Uterus (tissue), 4 donors: ENCODE results near the gene USP21. TPM values are rescaled to one million over a fixed set of nuclear protein-coding genes. Genes with fewer than 3 reads are reported as not detected.

ENCODE experiments used
- DNase-seq, 2 donors: peaks; one replicate each; pipeline ENCODE4 v3.0.0-alpha.2; 2019 to 2020
- H3K27ac ChIP-seq, 2 donors: fragments of 200-600 bp; sonication (generic); 1 replicate in 1 of 2; 2 replicates in 1 of 2; pipeline ENCODE4 v1.5.1; 2016 to 2018
- H3K27me3 ChIP-seq, 2 donors: fragments of 200-600 bp; sonication (generic); one replicate each; pipeline ENCODE4 v1.5.1; 2018 to 2019; ENCODE audit warnings: control low read depth in 1 of 2
- H3K36me3 ChIP-seq, 2 donors: fragments of 200-600 bp; sonication (generic); one replicate each; pipeline ENCODE4 v1.5.1; 2019; ENCODE audit warnings: control low read depth in 1 of 2
- H3K4me1 ChIP-seq, 2 donors: fragments of 200-600 bp; sonication (generic); one replicate each; pipeline ENCODE4 v1.5.1; 2018 to 2019; ENCODE audit warnings: control low read depth in 1 of 2
- H3K4me3 ChIP-seq, 2 donors: fragments of 200-600 bp; sonication (generic); 1 replicate in 1 of 2; 2 replicates in 1 of 2; pipeline ENCODE4 v1.5.1; 2018 to 2019; ENCODE audit warnings: mild to moderate bottlenecking in 1 of 2
- H3K9me3 ChIP-seq, 2 donors: fragments of 200-600 bp; sonication (generic); one replicate each; pipeline ENCODE4 v1.5.1; 2019; ENCODE audit warnings: control low read depth in 1 of 2
- POLR2A ChIP-seq, 2 donors: fragments of 450-650 bp; IDR thresholded peaks; one replicate each; pipeline ENCODE4 v1.6.1; 2016; ENCODE audit warnings: antibody characterized with exemption in 2 of 2, mild to moderate bottlenecking in 1 of 2, moderate library complexity in 1 of 2
- intact Hi-C: fragments of 100-400 bp; cut with DNase I; formaldehyde crosslinking; loops from one replicate; pipeline ENCODE4 v1.15.1; 2023; ENCODE audit warnings: low total_unique reads
- total RNA-seq, 4 donors: library from RNA; depleted of rRNA in 3 of 4; stranded (reverse); fragments of >200 nt in 3 of 4; gene quantifications; one replicate each; pipeline versions ENCODE4 v1.1.0 to v1.2.4, GENCODE V29; 2014 to 2023
- TF ChIP-seq, protein P1 (sequence below), 4 experiments: fragments of 200-600 bp in 2 of 4; fragments of 450-650 bp in 2 of 4; sonication (generic) in 2 of 4; IDR thresholded peaks; one replicate each; pipeline ENCODE4 v1.5.1; 2016 to 2019; ENCODE audit warnings: antibody characterized with exemption in 4 of 4, mild to moderate bottlenecking in 2 of 4, moderate library complexity in 1 of 4
- donor health status: DM: yes; HTN: yes; CAD: no.

The USP21 gene
- total RNA-seq, 4 donors from 2014 or later: 4.1 to 38.1 (median 29.9) TPM

DNA sequence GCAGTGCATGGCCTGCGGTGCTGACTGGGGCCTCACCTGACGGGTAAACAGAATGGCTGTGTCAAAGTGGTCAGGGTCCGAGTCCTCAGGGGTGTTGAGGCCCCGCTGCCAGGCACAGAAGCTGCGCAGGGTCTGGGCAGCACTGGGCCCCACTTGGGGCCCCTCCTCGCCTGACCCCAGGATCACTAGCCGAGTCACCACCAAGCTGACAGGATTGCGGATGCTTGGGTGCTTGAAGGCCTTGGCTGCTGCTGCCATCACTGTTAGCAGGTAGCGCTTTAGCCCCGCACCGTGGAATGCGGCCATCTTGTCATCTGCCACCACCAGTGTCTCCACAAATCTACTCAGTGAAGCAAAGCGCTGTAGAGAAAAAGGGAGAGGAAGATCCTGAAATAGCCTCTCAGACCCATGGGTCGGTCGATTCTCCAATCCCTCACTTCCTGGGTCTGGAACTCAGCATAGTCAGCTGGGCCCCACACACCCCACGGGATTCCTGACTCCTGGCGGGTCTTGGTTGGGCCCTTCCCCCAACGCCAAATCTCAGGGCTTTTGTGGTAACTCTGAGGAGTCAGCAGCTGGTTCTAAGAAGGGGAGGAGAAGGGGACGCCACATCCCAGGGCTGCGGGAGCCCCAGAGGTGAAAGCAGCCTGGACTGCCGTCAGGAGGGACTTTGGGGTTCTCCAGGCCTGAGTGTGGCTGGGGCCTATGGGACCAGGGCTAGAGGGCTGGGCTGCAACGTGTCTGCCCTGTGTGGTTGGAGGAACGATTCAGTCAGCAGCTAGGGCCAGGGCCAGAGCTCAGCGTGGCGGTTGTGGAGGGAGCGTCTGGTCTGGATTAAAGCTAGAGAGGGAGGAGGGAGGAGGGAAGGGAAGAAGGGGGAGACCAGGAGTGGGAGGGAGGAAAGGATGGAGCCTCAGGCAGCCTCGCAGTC lies 37.5 kb downstream of the USP21 start:
- H3K27ac ChIP-seq: peak overlapping the region; percentile 98 to 99
- H3K4me3 ChIP-seq: peak overlapping the region; percentile 18 to 40
- intact Hi-C loops: no loop called here
- peak; percentile 68 to 73 for DNase-seq
- peaks cover 17 to 31% of the 10 kb centered on the region in 2 donors for H3K4me1 ChIP-seq
- peak; percentile 14 to 30 for TF ChIP-seq POLR2A (IDR thresholded peaks at IDR 0.05)
- TF ChIP-seq, protein P1, sequence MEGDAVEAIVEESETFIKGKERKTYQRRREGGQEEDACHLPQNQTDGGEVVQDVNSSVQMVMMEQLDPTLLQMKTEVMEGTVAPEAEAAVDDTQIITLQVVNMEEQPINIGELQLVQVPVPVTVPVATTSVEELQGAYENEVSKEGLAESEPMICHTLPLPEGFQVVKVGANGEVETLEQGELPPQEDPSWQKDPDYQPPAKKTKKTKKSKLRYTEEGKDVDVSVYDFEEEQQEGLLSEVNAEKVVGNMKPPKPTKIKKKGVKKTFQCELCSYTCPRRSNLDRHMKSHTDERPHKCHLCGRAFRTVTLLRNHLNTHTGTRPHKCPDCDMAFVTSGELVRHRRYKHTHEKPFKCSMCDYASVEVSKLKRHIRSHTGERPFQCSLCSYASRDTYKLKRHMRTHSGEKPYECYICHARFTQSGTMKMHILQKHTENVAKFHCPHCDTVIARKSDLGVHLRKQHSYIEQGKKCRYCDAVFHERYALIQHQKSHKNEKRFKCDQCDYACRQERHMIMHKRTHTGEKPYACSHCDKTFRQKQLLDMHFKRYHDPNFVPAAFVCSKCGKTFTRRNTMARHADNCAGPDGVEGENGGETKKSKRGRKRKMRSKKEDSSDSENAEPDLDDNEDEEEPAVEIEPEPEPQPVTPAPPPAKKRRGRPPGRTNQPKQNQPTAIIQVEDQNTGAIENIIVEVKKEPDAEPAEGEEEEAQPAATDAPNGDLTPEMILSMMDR (IDR thresholded peaks at IDR 0.05): no peak
- H3K36me3 ChIP-seq: no peaks in the 10 kb centered on the region
- no peaks in the 10 kb centered on the region for H3K9me3 ChIP-seq
- H3K27me3 ChIP-seq: no peaks in the 10 kb centered on the region

DNA sequence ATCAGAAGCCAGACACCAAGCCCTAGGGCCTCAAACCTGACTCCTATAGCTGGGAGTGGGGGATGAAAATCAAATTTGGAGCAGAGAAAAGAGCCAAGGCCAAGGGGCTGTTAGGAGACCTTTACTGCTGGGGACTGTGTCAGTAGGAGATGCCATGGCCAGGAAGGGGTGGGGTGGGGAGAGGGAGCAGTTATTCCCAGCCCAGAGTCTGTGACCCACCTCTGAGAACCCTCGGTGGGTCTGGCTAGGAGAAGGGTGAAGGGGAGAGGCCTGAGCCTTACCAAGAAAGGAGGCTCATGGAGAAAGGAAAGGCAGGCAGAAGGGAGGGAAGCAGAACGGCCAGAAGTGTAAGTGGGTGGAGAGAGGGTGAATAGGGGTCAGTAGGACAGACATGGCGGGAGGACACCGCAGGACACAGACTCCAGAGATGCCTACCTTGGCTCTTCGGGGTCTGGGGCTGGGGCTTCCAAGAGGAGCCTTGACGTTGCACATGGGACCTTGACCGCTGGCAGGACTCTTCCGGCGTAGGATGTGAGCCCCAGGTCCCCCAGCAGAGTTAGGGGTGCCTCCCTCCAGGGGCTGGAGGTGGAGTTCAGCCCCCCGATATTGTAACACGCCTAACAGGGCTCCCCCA lies 38.4 kb downstream of the USP21 start:
- TF ChIP-seq, protein P1 (IDR thresholded peaks at IDR 0.05): no peak
- no peak for TF ChIP-seq POLR2A (IDR thresholded peaks at IDR 0.05)
- Histone ChIP-seq H3K4me1 (peaks cover 17 to 31% of the 10 kb centered on the region in 2 donors), H3K9me3 (no peaks in the 10 kb centered on the region), H3K27ac (peak overlapping the region; percentile 98 to 99), H3K36me3 (no peaks in the 10 kb centered on the region), H3K4me3 (peak overlapping the region; percentile 18 to 40), H3K27me3 (no peaks in the 10 kb centered on the region)
- intact Hi-C loops: no loop called here
- no peak for DNase-seq

DNA sequence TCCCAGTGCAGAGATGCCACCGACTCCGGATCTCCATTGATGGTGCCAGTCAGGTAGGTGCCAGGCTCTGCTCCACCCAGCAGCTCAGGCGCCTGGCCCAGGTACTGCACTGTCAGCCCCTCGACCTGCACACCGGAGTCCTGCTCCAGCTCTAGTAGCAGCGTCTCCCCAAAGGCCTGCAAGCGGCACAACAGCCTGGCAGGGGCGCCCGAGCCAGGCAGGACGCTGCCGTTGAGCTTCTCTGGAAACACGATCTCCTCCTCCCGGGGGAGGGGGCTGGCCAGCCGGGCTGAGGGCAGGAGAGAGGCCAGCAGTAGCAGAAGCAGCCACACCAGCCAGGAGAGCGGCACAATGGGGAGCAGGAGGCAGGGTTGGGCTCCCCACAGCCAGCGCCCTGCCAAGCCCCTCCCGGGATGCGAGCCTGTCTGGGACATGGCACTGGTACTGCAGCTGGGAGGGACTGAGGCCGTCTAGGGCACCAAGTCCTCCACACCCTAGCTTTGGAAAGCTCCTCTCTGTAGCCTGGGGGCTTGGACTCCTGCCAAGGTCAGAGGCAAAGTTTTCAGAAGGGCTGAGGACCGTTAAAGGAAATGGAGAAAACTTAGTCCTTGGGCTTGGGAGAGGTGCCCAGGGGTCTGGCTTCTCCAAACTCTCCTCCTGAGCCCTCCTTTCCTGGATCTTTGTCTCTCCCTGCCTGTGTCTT lies 39.0 kb downstream of the USP21 start:
- intact Hi-C loops: no loop called here
- Histone ChIP-seq H3K4me3 (peak overlapping the region; percentile 18 to 40), H3K4me1 (peaks cover 23 to 31% of the 10 kb centered on the region in 2 donors), H3K27me3 (no peaks in the 10 kb centered on the region), H3K9me3 (no peaks in the 10 kb centered on the region), H3K27ac (peak overlapping the region; percentile 98 to 99), H3K36me3 (no peaks in the 10 kb centered on the region)
- DNase-seq: peak; percentile 50 to 57
- no peak for TF ChIP-seq POLR2A (IDR thresholded peaks at IDR 0.05)
- TF ChIP-seq, protein P1 (IDR thresholded peaks at IDR 0.05): no peak

GRCh38 chr1:161198897-161199431 lies 39.7 kb downstream of the USP21 start, which contains the start of gene ADAMTS4:
ADAMTS4 (minus strand) TSS chr1:161199054; CDS start chr1:161198627, 427 bp downstream.
- DNase-seq: peak; percentile 83 to 92
- Histone ChIP-seq H3K9me3 (no peaks in the 10 kb centered on the region), H3K4me3 (peak within 1 kb of the TSS; percentile 18 to 40), H3K27me3 (no peaks in the 10 kb centered on the region), H3K27ac (peak within 1 kb of the TSS; percentile 98 to 99), H3K36me3 (no peaks in the 10 kb centered on the region), H3K4me1 (peaks cover 23 to 31% of the 10 kb centered on the region in 2 donors)
- intact Hi-C loops: no loop called here
- TF ChIP-seq, protein P1 (IDR thresholded peaks at IDR 0.05): no peak
- TF ChIP-seq POLR2A (IDR thresholded peaks at IDR 0.05): peak; percentile 57
